ENCODE measurements around the gene MAP2K4.
"Not testable (repeated sequence)": the region's sequence is repeated elsewhere in the genome, so short reads cannot be mapped to it uniquely, and the experiment has no call there.

MAP2K4 gene

GRCh38 chr17:12095522-12095921 is 74.8 kb downstream of the MAP2K4 start:
- no peak for DNase-seq

- DNase-seq: no peak
These were observed 76.6 kb downstream of the MAP2K4 start for GRCh38 chr17:12097326-12097725.

- no peak for DNase-seq
These were observed 77.9 kb downstream of the MAP2K4 start for GRCh38 chr17:12098568-12098967.

GRCh38 chr17:12099412-12099811 is 78.7 kb downstream of the MAP2K4 start:
- no peak for DNase-seq

- DNase-seq: no peak
These were observed 84.2 kb downstream of the MAP2K4 start for GRCh38 chr17:12104831-12105230.

- no peak for DNase-seq
These were observed 87.2 kb downstream of the MAP2K4 start for GRCh38 chr17:12107905-12108304.

- no peak for DNase-seq
These were observed 90.2 kb downstream of the MAP2K4 start for GRCh38 chr17:12110906-12111305.

- DNase-seq: no peak
These were observed 92.5 kb downstream of the MAP2K4 start for GRCh38 chr17:12113156-12113555.

GRCh38 chr17:12114686-12115418 is 94.2 kb downstream of the MAP2K4 start:
- no peak for DNase-seq

- DNase-seq: no peak
These were observed 95.5 kb downstream of the MAP2K4 start for GRCh38 chr17:12116143-12116542.

GRCh38 chr17:12118617-12119016 is 97.9 kb downstream of the MAP2K4 start:
- DNase-seq: no peak

GRCh38 chr17:12122075-12122474 is 101.4 kb downstream of the MAP2K4 start:
- DNase-seq: no peak

GRCh38 chr17:12127177-12127576 is 106.5 kb downstream of the MAP2K4 start:
- DNase-seq: no peak

GRCh38 chr17:12127667-12128066 is 107.0 kb downstream of the MAP2K4 start:
- DNase-seq: no peak

GRCh38 chr17:12128946-12129345 is 108.3 kb downstream of the MAP2K4 start:
- DNase-seq: no peak

GRCh38 chr17:12133183-12133582 is 112.5 kb downstream of the MAP2K4 start:
- no peak for DNase-seq

GRCh38 chr17:12134101-12134500 is 113.4 kb downstream of the MAP2K4 start:
- DNase-seq: no peak

- DNase-seq: no peak
These were observed 113.9 kb downstream of the MAP2K4 start for GRCh38 chr17:12134587-12134986.

- DNase-seq: no peak
These were observed 115.6 kb downstream of the MAP2K4 start for GRCh38 chr17:12136243-12136642.

- DNase-seq: no peak
These were observed 116.0 kb downstream of the MAP2K4 start for GRCh38 chr17:12136646-12137045.

GRCh38 chr17:12137859-12138258 is 117.2 kb downstream of the MAP2K4 start:
- no peak for DNase-seq

- DNase-seq: no peak
These were observed 120.0 kb downstream of the MAP2K4 start for GRCh38 chr17:12140685-12141084.

- DNase-seq: not testable (repeated sequence)
These were observed 141.5 kb downstream of the MAP2K4 start for GRCh38 chr17:12162187-12162586.

GRCh38 chr17:12164085-12164484 is 143.4 kb downstream of the MAP2K4 start:
- no peak for DNase-seq

GRCh38 chr17:12178644-12179330 is 158.1 kb downstream of the MAP2K4 start:
- no peak for DNase-seq

Data from amniotic stem cell (primary cell).